ENCODE measurements around the gene SLC9A4.

SLC9A4 gene

GRCh38 chr2:102460467-102460866 lies 12.6 kb upstream of the SLC9A4 start:
- no peak overlapping the region for H3K9ac ChIP-seq (ENCODE audit: low read length)
- no peaks in the 10 kb centered on the region for H3K4me1 ChIP-seq (ENCODE audit: control insufficient read depth, insufficient read depth, low read length)
- peaks cover 41% of the 10 kb centered on the region for H3K27me3 ChIP-seq (replicated peaks; ENCODE audit: control insufficient read depth, insufficient read depth, low read length)
- no peak for DNase-seq (ENCODE audit: low read depth)
- no peak overlapping the region for H3K4me3 ChIP-seq (ENCODE audit: low read length)
- no peaks in the 10 kb centered on the region for H3K36me3 ChIP-seq (ENCODE audit: control insufficient read depth, insufficient read depth, low read length, severe bottlenecking)
- H3K9me3 ChIP-seq (ENCODE audit: control insufficient read depth, low read length): peaks cover 9% of the 10 kb centered on the region

DNA sequence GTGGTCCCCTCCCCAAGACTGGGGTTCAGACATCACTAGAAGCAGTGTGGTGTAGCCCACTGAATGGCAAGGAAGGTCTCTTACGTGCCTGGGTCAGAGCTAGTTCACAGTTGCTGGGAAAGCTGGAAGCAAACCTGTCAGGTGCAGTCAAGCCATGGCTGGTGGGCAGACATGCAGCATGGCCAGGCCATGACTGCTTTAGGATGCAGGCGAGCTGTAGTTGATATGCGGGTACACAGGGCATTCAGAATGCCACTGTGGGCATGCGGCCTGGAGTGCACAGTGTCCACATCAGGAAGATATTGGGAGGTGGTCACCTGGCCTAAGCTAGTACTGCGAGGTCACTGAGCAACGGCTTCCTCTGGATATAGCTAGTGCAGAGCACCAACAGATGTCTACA lies 11.8 kb upstream of the SLC9A4 start:
- H3K9me3 ChIP-seq (ENCODE audit: control insufficient read depth, low read length): peaks cover 6% of the 10 kb centered on the region
- peaks cover 45% of the 10 kb centered on the region for H3K27me3 ChIP-seq (replicated peaks; ENCODE audit: control insufficient read depth, insufficient read depth, low read length)
- no peak overlapping the region for H3K9ac ChIP-seq (ENCODE audit: low read length)
- DNase-seq (ENCODE audit: low read depth): no peak
- H3K4me3 ChIP-seq (ENCODE audit: low read length): no peak overlapping the region
- H3K4me1 ChIP-seq (ENCODE audit: control insufficient read depth, insufficient read depth, low read length): no peaks in the 10 kb centered on the region
- H3K36me3 ChIP-seq (ENCODE audit: control insufficient read depth, insufficient read depth, low read length, severe bottlenecking): no peaks in the 10 kb centered on the region

GRCh38 chr2:102463160-102463559 lies 9.9 kb upstream of the SLC9A4 start:
- Histone ChIP-seq H3K9ac (ENCODE audit: low read length) (no peak overlapping the region), H3K36me3 (ENCODE audit: control insufficient read depth, insufficient read depth, low read length, severe bottlenecking) (no peaks in the 10 kb centered on the region), H3K4me3 (ENCODE audit: low read length) (no peak overlapping the region), H3K4me1 (ENCODE audit: control insufficient read depth, insufficient read depth, low read length) (no peaks in the 10 kb centered on the region), H3K9me3 (ENCODE audit: control insufficient read depth, low read length) (peaks cover 15% of the 10 kb centered on the region), H3K27me3 (replicated peaks; ENCODE audit: control insufficient read depth, insufficient read depth, low read length) (peaks cover 50% of the 10 kb centered on the region)
- DNase-seq (ENCODE audit: low read depth): no peak

DNA sequence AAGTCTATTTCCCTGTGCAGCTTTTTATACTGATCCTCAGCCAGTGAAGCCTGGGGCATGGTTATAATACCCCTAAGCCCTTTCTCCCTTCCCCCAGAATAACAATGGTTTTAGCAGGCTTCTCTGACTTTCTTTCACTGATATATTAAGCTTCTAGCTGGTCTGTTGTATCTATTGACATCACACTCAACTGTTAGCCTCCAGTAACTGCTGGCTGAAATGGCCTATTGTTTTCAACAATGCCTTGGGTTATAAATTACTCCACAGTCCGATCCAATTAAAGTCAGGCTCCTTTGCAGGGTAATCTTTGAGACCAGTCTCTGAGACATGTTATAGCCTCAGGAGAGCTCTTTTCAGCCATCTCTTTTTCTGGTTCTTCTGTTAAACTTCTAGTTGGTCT lies 2.9 kb upstream of the SLC9A4 start:
- peaks cover 41% of the 10 kb centered on the region for H3K9me3 ChIP-seq (ENCODE audit: control insufficient read depth, low read length)
- no peak for DNase-seq (ENCODE audit: low read depth)
- H3K9ac ChIP-seq (ENCODE audit: low read length): no peak overlapping the region
- no peaks in the 10 kb centered on the region for H3K4me1 ChIP-seq (ENCODE audit: control insufficient read depth, insufficient read depth, low read length)
- H3K4me3 ChIP-seq (ENCODE audit: low read length): no peak overlapping the region
- no peaks in the 10 kb centered on the region for H3K36me3 ChIP-seq (ENCODE audit: control insufficient read depth, insufficient read depth, low read length, severe bottlenecking)
- H3K27me3 ChIP-seq (replicated peaks; ENCODE audit: control insufficient read depth, insufficient read depth, low read length): peaks cover 40% of the 10 kb centered on the region

GRCh38 chr2:102473631-102474030 lies 605 bp downstream of the SLC9A4 start:
- Histone ChIP-seq H3K9me3 (ENCODE audit: control insufficient read depth, low read length) (peaks cover 21% of the 10 kb centered on the region), H3K4me1 (ENCODE audit: control insufficient read depth, insufficient read depth, low read length) (no peaks in the 10 kb centered on the region), H3K36me3 (ENCODE audit: control insufficient read depth, insufficient read depth, low read length, severe bottlenecking) (no peaks in the 10 kb centered on the region), H3K27me3 (replicated peaks; ENCODE audit: control insufficient read depth, insufficient read depth, low read length) (peaks cover 35% of the 10 kb centered on the region), H3K4me3 (ENCODE audit: low read length) (no peak overlapping the region), H3K9ac (ENCODE audit: low read length) (no peak overlapping the region)
- no peak for DNase-seq (ENCODE audit: low read depth)

- Histone ChIP-seq H3K9me3 (ENCODE audit: control insufficient read depth, low read length) (peaks cover 10% of the 10 kb centered on the region), H3K27me3 (replicated peaks; ENCODE audit: control insufficient read depth, insufficient read depth, low read length) (peaks cover 35% of the 10 kb centered on the region), H3K36me3 (ENCODE audit: control insufficient read depth, insufficient read depth, low read length, severe bottlenecking) (no peaks in the 10 kb centered on the region), H3K9ac (ENCODE audit: low read length) (no peak overlapping the region), H3K4me3 (ENCODE audit: low read length) (no peak overlapping the region), H3K4me1 (ENCODE audit: control insufficient read depth, insufficient read depth, low read length) (peaks cover 7% of the 10 kb centered on the region)
- DNase-seq (ENCODE audit: low read depth): no peak
These were observed 1.8 kb downstream of the SLC9A4 start for GRCh38 chr2:102474785-102475184.

- H3K4me1 ChIP-seq (ENCODE audit: control insufficient read depth, insufficient read depth, low read length): peaks cover 16% of the 10 kb centered on the region
- H3K36me3 ChIP-seq (ENCODE audit: control insufficient read depth, insufficient read depth, low read length, severe bottlenecking): no peaks in the 10 kb centered on the region
- no peak for DNase-seq (ENCODE audit: low read depth)
- no peaks in the 10 kb centered on the region for H3K9me3 ChIP-seq (ENCODE audit: control insufficient read depth, low read length)
- no peak overlapping the region for H3K9ac ChIP-seq (ENCODE audit: low read length)
- H3K4me3 ChIP-seq (ENCODE audit: low read length): no peak overlapping the region
- peaks cover 14% of the 10 kb centered on the region for H3K27me3 ChIP-seq (replicated peaks; ENCODE audit: control insufficient read depth, insufficient read depth, low read length)
These were observed 5.9 kb downstream of the SLC9A4 start for GRCh38 chr2:102478686-102479470.

DNA sequence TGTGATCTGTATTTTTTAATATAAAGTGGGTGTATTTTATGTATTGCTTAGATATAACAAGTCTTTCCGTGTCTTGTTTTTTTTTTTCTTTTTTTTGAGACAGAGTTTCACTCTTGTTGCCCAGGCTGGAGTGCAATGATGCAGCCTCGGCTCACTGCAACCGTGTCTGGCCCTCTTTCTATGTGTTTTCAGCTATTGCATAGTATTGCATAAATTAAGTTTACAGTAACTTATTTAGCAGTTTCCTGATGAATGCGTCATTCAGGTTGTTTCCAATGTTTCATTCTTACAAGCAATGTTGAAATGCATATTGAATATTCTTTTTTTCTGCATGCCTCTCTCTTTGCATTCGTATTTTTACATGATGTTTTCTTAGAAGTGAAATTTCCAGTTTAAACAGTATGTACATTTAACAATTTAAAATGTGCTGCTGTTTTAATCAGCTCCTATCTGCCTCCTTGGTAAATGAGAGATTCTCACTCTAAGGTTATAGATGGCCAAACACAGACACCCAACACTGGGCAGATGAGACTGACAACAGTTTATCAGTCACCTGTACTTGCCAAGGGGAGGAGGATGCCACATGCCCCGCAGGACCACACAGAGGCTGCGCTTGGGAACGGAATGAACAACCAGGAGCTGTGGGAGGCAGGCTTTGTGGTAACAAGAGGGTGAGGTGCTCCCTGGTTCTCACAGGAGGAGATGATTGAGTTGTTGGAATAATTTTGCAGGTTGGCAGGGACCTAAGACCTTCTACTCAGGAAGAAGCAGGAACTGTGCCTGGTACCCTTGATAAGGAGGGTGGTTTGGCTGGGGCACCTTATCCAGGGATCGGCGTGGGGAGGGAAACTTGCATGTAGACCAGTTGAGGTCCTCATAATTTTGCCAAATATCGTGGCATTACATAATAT lies 7.5 kb downstream of the SLC9A4 start:
- Histone ChIP-seq H3K4me3 (ENCODE audit: low read length) (peak overlapping the region; percentile 32), H3K9me3 (ENCODE audit: control insufficient read depth, low read length) (no peaks in the 10 kb centered on the region), H3K9ac (ENCODE audit: low read length) (no peak overlapping the region), H3K27me3 (replicated peaks; ENCODE audit: control insufficient read depth, insufficient read depth, low read length) (peaks cover 6% of the 10 kb centered on the region), H3K4me1 (ENCODE audit: control insufficient read depth, insufficient read depth, low read length) (peaks cover 26% of the 10 kb centered on the region), H3K36me3 (ENCODE audit: control insufficient read depth, insufficient read depth, low read length, severe bottlenecking) (no peaks in the 10 kb centered on the region)
- DNase-seq (ENCODE audit: low read depth): no peak

- H3K9ac ChIP-seq (ENCODE audit: low read length): no peak overlapping the region
- DNase-seq (ENCODE audit: low read depth): no peak
- peaks cover 15% of the 10 kb centered on the region for H3K27me3 ChIP-seq (replicated peaks; ENCODE audit: control insufficient read depth, insufficient read depth, low read length)
- H3K36me3 ChIP-seq (ENCODE audit: control insufficient read depth, insufficient read depth, low read length, severe bottlenecking): no peaks in the 10 kb centered on the region
- H3K4me3 ChIP-seq (ENCODE audit: low read length): no peak overlapping the region
- H3K4me1 ChIP-seq (ENCODE audit: control insufficient read depth, insufficient read depth, low read length): peaks cover 30% of the 10 kb centered on the region
- H3K9me3 ChIP-seq (ENCODE audit: control insufficient read depth, low read length): no peaks in the 10 kb centered on the region
These were observed 8.9 kb downstream of the SLC9A4 start for GRCh38 chr2:102481931-102482330.

GRCh38 chr2:102483086-102483485 lies 10.1 kb downstream of the SLC9A4 start:
- no peak for DNase-seq (ENCODE audit: low read depth)
- no peaks in the 10 kb centered on the region for H3K36me3 ChIP-seq (ENCODE audit: control insufficient read depth, insufficient read depth, low read length, severe bottlenecking)
- H3K4me3 ChIP-seq (ENCODE audit: low read length): no peak overlapping the region
- H3K4me1 ChIP-seq (ENCODE audit: control insufficient read depth, insufficient read depth, low read length): peaks cover 30% of the 10 kb centered on the region
- no peak overlapping the region for H3K9ac ChIP-seq (ENCODE audit: low read length)
- peaks cover 9% of the 10 kb centered on the region for H3K27me3 ChIP-seq (replicated peaks; ENCODE audit: control insufficient read depth, insufficient read depth, low read length)
- H3K9me3 ChIP-seq (ENCODE audit: control insufficient read depth, low read length): no peaks in the 10 kb centered on the region

DNA sequence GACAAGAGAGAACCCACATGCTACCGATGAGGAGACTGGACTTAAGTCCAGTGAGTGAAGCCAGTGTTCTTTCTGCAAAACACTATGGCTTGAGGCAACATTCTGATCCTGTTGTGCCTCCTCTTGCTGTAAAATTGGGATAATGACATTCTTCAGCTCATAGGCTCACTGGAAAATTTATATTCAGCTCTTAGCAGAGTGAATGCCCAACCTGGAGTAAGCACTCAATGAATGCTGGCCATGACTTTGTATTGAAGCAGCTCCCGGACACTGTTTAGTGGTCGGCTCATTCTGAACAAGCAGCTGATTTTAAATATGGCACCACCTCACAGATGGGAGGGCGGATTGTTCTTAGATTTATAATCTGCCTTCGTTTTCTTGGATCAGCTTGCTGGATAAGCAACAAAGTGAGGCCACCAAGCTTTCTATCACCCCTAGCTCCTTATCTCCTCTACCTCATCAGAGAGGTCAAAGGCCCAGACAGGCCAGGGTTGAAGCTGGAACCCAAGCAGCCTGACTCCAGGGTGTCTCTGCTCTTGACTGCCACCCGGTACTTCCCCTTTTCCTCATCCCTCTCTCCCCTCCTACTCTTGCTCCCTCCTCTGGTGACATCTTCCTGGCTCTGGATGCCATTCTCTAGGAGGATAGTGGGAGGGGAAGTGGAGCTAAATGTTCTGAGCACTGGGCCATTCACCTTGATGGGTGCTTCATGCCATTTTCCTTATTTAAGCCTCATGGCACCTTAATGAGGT lies 11.5 kb downstream of the SLC9A4 start:
- no peak overlapping the region for H3K9ac ChIP-seq (ENCODE audit: low read length)
- no peak for DNase-seq (ENCODE audit: low read depth)
- H3K4me1 ChIP-seq (ENCODE audit: control insufficient read depth, insufficient read depth, low read length): peaks cover 26% of the 10 kb centered on the region
- peak overlapping the region; percentile 16 for H3K4me3 ChIP-seq (ENCODE audit: low read length)
- H3K9me3 ChIP-seq (ENCODE audit: control insufficient read depth, low read length): no peaks in the 10 kb centered on the region
- H3K36me3 ChIP-seq (ENCODE audit: control insufficient read depth, insufficient read depth, low read length, severe bottlenecking): no peaks in the 10 kb centered on the region
- peaks cover 9% of the 10 kb centered on the region for H3K27me3 ChIP-seq (replicated peaks; ENCODE audit: control insufficient read depth, insufficient read depth, low read length)
